MM.1S (cell line): ENCODE data around the gene APOA4.

Source experiments
- DNase-seq: peaks from one replicate; pipeline ENCODE4 v3.0.0-alpha.2; 2015
- H2AFZ ChIP-seq: fragments of 300-600 bp; sonication (generic); 2 replicates; pipeline ENCODE4 v1.6.0; 2016; ENCODE audit warnings: antibody characterized with exemption, low read length
- H3F3A ChIP-seq: fragments of 300-600 bp; sonication (generic); 2 replicates; pipeline ENCODE4 v1.6.1; 2016; ENCODE audit warnings: mild to moderate bottlenecking, antibody characterized with exemption, low read length, moderate library complexity, mixed read lengths; ENCODE audit not compliant: insufficient read depth
- H3K27ac ChIP-seq: fragments of 300-600 bp; sonication (generic); 2 replicates; pipeline ENCODE4 v1.5.1; 2016; ENCODE audit warnings: mild to moderate bottlenecking, low read length
- H3K27me3 ChIP-seq: fragments of 300-600 bp; sonication (generic); replicated peaks from 2 replicates; pipeline ENCODE4 v1.6.0; 2016; ENCODE audit warnings: low read length; ENCODE audit not compliant: insufficient read depth
- H3K36me3 ChIP-seq: fragments of 300-600 bp; sonication (generic); replicated peaks from 2 replicates; pipeline ENCODE4 v1.6.1; 2016; ENCODE audit warnings: mild to moderate bottlenecking, low read length, mixed read lengths; ENCODE audit not compliant: insufficient read depth
- H3K4me1 ChIP-seq: fragments of 300-600 bp; sonication (generic); 2 replicates; pipeline ENCODE4 v1.6.1; 2016; ENCODE audit warnings: low read length, mixed read lengths
- H3K4me2 ChIP-seq: fragments of 300-600 bp; sonication (generic); 2 replicates; pipeline ENCODE4 v1.6.0; 2016; ENCODE audit warnings: low read depth, low read length
- H3K4me3 ChIP-seq: fragments of 300-600 bp; sonication (generic); 2 replicates; pipeline ENCODE4 v1.5.1; 2016; ENCODE audit warnings: low read length, mixed read lengths
- H3K79me2 ChIP-seq: fragments of 300-600 bp; sonication (generic); 2 replicates; pipeline ENCODE4 v1.6.1; 2016; ENCODE audit warnings: mixed run types, low read length, mixed read lengths
- H3K9ac ChIP-seq: fragments of 300-600 bp; sonication (generic); 2 replicates; pipeline ENCODE4 v1.6.1; 2016; ENCODE audit warnings: low read length, mixed read lengths
- H3K9me2 ChIP-seq: fragments of 300-600 bp; sonication (generic); replicated peaks from 2 replicates; pipeline ENCODE4 v1.6.1; 2016; ENCODE audit warnings: mild to moderate bottlenecking, low read length, mixed read lengths; ENCODE audit not compliant: insufficient read depth
- H3K9me3 ChIP-seq: fragments of 300-600 bp; sonication (generic); replicated peaks from 2 replicates; pipeline ENCODE4 v1.6.1; 2016; ENCODE audit warnings: mild to moderate bottlenecking, low read length, mixed read lengths; ENCODE audit not compliant: insufficient read depth
- H4K20me1 ChIP-seq: fragments of 300-600 bp; sonication (generic); 2 replicates; pipeline ENCODE4 v1.6.1; 2016; ENCODE audit warnings: mild to moderate bottlenecking, low read length, moderate library complexity, mixed read lengths; ENCODE audit not compliant: insufficient read depth
- CTCF ChIP-seq: fragments of 300-600 bp; sonication (generic); IDR thresholded peaks from 2 replicates; pipeline ENCODE4 v1.5.1; 2016; ENCODE audit warnings: antibody characterized with exemption, low read length, mixed read lengths
- EZH2 ChIP-seq: fragments of 300-600 bp; sonication (generic); optimal IDR thresholded peaks from 2 replicates; pipeline ENCODE3; 2017; ENCODE audit warnings: low read depth, mild to moderate bottlenecking, antibody characterized with exemption, low read length, mixed read lengths
- EZH2phosphoT487 ChIP-seq: fragments of 300-600 bp; sonication (generic); IDR thresholded peaks from 2 replicates; pipeline ENCODE4 v1.6.1; 2018; ENCODE audit warnings: antibody characterized with exemption, low read length

The APOA4 gene

GRCh38 chr11:116777056-116777455 lies 46.0 kb downstream of the APOA4 start:
- Histone ChIP-seq H3K4me2 (peak overlapping the region; percentile 49; the same call in 1 of the 2 replicates), H3K4me3 (no peak overlapping the region), H4K20me1 (no peaks in the 10 kb centered on the region), H3F3A (peaks cover 34% of the 10 kb centered on the region), H3K27ac (peak overlapping the region; percentile 69), H3K9ac (no peak overlapping the region), H3K9me3 (no peaks in the 10 kb centered on the region), H3K27me3 (no peaks in the 10 kb centered on the region), H3K36me3 (peaks cover 18% of the 10 kb centered on the region; the same call in 1 of the 2 replicates), H3K9me2 (no peaks in the 10 kb centered on the region), H2AFZ (no peak overlapping the region), H3K79me2 (peaks cover 7% of the 10 kb centered on the region), H3K4me1 (peaks cover 34% of the 10 kb centered on the region)
- TF ChIP-seq EZH2: no peak
- no peak for TF ChIP-seq CTCF
- TF ChIP-seq EZH2phosphoT487: no peak
- DNase-seq: no peak

- Histone ChIP-seq H3F3A (peaks cover 34% of the 10 kb centered on the region), H3K4me3 (no peak overlapping the region), H3K9me3 (no peaks in the 10 kb centered on the region), H3K4me1 (peaks cover 37% of the 10 kb centered on the region), H3K4me2 (peak overlapping the region; percentile 49), H3K36me3 (peaks cover 18% of the 10 kb centered on the region; the same call in 1 of the 2 replicates), H3K9me2 (no peaks in the 10 kb centered on the region), H3K27ac (peak overlapping the region; percentile 69), H3K27me3 (no peaks in the 10 kb centered on the region), H4K20me1 (no peaks in the 10 kb centered on the region), H3K79me2 (peaks cover 12% of the 10 kb centered on the region), H3K9ac (no peak overlapping the region), H2AFZ (no peak overlapping the region)
- TF ChIP-seq EZH2: no peak
- no peak for TF ChIP-seq CTCF
- TF ChIP-seq EZH2phosphoT487: no peak
- peak; percentile 67 for DNase-seq
Observed at GRCh38 chr11:116776522-116776984, 46.6 kb downstream of the APOA4 start.

- Histone ChIP-seq H3K79me2 (peaks cover 18% of the 10 kb centered on the region), H3K9me3 (no peaks in the 10 kb centered on the region), H3K36me3 (peaks cover 18% of the 10 kb centered on the region; the same call in 1 of the 2 replicates), H3F3A (peaks cover 34% of the 10 kb centered on the region), H3K27ac (peak overlapping the region; percentile 69; the same call in 1 of the 2 replicates), H3K4me3 (0 out of 2 replicates have a peak overlapping the region, but pooled peaks have one; percentile 1), H3K4me1 (peaks cover 39% of the 10 kb centered on the region), H3K9ac (no peak overlapping the region), H2AFZ (no peak overlapping the region), H3K27me3 (no peaks in the 10 kb centered on the region), H4K20me1 (no peaks in the 10 kb centered on the region), H3K9me2 (no peaks in the 10 kb centered on the region), H3K4me2 (peak overlapping the region; percentile 49)
- no peak for DNase-seq
- no peak for TF ChIP-seq EZH2
- TF ChIP-seq CTCF: no peak
- TF ChIP-seq EZH2phosphoT487: no peak
Observed at GRCh38 chr11:116775975-116776374, 47.1 kb downstream of the APOA4 start.
